DMS114 treated with DMSO at 0.1 percent for 48 hours (cell line): ENCODE data around the gene ZC3H12C.
"Not testable (repeated sequence)": the region's sequence is repeated elsewhere in the genome, so short reads cannot be mapped to it uniquely, and the experiment has no call there.

ENCODE experiments used
- DNase-seq: peaks from one replicate; lab custom pipeline; 2025; ENCODE audit not compliant: unreplicated experiment; lab: John Stamatoyannopoulos, UW

The ZC3H12C gene

GRCh38 chr11:110176366-110177085 lies 83.3 kb downstream of the ZC3H12C start:
- no peak for DNase-seq

DNA sequence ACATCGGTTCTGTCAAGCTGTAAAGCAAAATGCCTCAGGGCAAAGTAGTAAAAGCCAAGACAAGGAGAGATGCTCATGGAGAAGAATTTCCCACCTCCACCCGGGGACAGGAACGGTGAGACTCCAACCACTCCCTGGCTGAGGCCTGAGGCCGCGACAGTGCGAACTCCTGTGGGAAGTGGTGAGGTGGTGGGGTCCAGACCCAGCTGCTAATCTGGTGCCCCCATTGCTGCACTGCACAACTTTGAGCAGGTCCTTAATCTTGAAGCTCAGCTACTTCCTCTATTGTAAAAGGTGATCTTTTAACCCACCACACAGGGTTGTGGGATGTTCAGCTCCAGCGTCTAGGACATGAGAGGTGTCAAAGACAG lies 83.9 kb downstream of the ZC3H12C start:
- DNase-seq: no peak

- DNase-seq: no peak
Measured at GRCh38 chr11:110179064-110179463, 85.9 kb downstream of the ZC3H12C start.

DNA sequence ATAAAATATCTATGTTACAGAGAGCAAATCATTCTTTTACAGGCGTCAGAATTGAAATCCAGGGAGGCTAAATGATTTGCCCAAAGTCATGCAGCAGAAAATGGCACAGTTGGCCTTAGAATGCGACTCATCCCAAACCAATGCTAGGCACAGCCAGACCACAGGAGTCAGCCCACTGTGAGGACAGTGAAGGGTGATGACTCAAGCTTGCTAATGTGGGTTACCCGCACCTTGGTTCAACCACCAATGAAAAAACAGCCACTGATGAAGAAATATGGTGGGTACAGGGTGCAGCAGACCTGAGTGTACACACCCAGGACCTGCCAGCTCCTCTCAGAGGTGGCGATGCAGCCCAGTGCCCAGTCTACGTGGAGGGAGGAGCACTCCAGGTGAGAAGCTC lies 89.7 kb downstream of the ZC3H12C start:
- DNase-seq: no peak

- no peak for DNase-seq
Measured at GRCh38 chr11:110184456-110184855, 91.3 kb downstream of the ZC3H12C start.

- no peak for DNase-seq
Measured at GRCh38 chr11:110185121-110185591, 92.0 kb downstream of the ZC3H12C start.

DNA sequence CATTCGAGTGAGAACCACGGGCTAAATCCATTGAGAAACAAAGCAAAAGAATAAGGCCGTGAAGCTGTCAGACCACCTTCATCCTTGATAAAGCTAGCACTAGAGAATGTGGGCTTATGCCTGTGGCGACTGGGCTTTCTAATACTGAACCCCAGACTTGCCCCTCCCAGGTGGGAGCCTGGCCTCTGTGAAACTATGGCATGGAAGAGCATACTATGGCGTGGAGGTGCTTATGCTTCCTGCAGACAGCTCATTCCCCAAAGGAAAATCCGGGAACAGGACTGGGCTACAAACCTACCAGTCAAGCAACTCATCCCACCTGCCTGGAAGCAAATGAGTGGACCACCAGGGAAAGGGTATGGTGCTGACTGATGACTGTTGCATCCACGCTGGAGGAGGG lies 92.4 kb downstream of the ZC3H12C start:
- no peak for DNase-seq

GRCh38 chr11:110186456-110186855 lies 93.3 kb downstream of the ZC3H12C start:
- no peak for DNase-seq

DNA sequence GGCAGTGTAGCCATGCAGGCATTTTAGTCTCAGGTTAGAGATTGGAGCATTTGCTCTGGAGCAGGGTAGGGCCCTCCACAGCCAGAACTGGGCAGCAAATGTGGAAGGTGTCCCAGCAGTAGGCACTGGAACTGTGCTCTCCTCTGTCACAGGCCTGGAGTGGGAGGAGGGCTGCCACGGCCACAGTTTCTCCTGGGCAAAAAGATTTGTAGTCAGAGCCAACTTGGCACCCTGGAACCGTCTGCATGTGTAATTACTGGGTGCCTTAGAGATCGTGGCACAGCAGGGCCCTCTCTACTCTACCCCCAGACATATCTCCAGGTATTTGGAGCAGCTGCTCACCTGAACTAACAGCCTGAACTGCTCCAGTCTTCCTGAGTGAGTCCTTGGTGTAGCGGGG lies 93.7 kb downstream of the ZC3H12C start:
- no peak for DNase-seq

DNA sequence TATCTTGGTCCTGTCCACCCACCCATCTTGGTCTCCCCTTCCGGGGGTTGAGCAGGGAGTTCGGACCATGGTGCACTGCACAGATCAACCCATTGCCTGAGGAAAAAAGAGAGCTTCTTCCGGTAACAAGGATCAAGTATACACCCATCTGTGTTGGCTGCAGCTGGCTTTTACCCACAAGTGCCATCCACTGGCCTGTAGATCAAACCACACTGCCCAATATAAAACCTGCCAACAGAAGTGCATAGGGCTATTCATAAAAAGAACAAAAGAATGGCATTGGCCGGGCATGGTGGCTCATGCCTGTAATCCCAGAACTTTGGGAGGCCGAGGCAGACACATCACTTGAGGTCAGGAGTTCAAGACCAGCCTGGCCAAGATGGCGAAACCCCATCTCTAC lies 94.5 kb downstream of the ZC3H12C start:
- DNase-seq: no peak

DNA sequence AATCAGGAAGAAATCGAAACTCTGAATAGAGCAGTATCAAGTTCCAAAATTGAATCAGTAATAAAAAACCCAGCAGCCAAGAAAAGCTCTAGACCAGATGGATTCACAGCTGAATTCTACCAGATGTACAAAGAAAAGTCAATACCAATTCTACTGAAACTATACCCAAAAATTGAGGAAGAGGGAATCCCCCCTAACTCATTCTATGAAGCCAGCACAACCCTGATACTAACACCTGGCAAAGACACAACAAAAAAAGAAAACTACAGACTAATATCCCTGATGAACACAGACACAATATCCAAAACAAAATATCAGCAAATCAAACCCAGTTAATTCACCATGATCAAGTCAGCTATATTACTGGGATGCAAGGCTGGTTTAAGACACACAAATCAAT lies 97.7 kb downstream of the ZC3H12C start:
- DNase-seq: no peak

DNA sequence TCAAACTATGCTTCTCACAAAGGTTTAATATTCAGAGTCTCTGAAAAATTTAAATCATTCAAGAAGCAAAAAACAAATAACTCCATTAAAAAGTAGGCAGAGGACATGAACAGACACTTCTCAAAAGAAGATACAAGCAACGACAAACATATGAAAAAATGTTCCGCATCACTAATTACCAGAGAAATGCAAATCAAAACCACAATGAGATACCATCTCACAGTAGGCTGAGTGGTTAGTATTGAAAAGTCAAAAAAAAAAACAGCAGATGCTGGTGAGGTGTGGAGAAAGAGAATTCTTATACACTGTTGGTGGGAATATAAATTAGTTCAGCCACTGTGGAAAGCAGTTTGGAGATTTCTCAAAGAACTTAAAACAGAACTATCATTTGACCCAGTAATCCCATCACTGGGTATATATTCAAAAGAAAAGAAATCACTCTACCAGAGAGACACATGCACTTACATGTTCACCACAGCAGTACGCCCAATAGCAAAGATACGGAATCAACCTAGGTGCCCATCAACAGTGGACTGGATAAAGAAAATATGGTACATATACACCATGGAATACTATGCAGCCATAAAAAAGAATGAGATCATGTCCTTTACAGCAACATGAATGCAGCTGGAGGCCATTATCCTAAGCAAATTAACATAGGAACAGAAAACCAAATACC lies 99.6 kb downstream of the ZC3H12C start:
- DNase-seq: not testable (repeated sequence)

DNA sequence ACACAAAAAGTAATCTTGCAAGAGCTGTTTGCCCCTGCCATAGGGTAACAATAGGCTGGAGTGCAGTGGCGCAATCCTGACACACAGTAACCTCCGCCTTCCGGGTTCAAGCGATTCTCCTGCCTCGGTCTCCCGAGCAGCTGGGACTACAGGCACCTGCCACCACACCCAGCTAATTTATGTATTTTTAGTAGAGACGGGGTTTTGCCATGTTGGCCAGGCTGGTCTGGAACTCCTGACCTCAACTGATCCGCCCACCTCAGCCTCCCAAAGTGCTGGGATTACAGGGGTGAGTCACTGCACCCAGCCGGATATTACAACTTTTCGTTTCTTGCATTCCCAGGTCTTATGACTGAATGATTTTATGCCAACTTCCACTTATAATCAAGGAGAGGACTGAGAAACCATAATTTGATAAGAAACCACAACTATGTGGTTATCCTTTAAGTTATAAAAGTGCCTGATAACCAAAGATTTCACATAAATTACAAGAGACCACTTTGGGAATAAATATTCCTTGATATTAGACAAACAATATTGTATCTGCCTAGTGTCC lies 101.1 kb downstream of the ZC3H12C start:
- not testable (repeated sequence) for DNase-seq

GRCh38 chr11:110196241-110196754 lies 103.1 kb downstream of the ZC3H12C start:
- DNase-seq: no peak

DNA sequence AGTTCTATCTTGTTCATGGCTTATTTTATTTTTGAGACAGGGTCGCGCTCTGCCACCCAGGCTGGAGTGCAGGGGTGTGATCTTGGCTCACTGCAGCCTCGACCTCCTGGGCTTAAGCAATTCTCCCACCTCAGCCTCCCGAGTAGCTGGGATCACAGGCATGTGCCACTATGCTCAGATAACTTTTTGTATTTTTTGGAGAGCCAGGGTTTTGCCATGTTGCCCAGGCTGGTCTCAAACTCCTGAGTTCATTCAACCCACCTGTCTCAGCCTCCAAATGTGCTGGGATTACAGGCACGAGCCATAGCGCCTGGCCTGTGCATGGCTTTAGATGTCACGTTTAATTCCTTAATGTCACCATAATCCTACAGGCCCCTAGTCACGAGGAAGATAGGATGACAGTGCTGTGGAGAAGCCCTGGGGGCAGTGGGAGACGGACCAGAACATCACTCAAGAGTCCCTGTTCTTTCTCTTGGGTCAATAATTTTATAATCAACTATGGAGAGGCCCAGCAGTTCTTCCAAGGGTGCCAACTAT lies 103.8 kb downstream of the ZC3H12C start:
- no peak for DNase-seq

- no peak for DNase-seq
Measured at GRCh38 chr11:110198031-110198729, 105.0 kb downstream of the ZC3H12C start.

DNA sequence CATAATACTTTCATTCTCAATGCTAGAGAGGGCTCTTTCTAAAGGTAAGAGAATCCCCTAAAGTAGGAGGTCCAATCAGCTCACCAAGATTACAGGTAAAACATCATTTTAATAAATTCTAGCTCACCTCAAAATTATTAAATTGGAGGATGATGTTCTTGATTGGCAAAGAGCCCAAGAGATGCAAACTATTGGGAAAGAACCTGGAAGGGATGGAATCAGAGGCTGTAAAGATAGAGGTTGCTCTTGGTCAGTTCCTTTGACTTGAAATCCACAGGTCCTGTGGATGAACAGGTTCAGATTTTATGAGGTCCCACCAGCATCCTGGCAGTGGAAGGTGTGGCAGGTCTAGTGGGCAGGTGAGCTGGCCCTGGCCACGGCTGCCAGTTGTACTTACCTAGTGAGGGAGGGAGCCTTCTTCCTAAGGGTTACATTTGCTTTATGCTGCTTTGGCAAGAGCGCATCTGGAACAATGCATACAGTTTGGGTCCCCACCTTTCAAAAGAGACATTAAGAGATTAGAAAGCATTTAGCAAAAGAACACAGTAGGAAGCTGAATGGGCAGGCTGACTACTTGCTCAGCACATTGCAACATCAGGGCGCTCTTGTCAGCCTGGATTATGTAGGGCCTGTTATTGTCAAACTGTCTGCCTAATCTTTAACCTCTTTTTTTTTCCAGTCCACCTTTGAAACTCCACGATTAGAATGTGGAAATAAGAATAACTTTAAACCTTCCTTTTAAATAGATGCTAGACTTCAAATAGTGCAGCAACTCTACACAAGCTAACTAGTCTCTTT lies 106.2 kb downstream of the ZC3H12C start:
- DNase-seq: no peak

DNA sequence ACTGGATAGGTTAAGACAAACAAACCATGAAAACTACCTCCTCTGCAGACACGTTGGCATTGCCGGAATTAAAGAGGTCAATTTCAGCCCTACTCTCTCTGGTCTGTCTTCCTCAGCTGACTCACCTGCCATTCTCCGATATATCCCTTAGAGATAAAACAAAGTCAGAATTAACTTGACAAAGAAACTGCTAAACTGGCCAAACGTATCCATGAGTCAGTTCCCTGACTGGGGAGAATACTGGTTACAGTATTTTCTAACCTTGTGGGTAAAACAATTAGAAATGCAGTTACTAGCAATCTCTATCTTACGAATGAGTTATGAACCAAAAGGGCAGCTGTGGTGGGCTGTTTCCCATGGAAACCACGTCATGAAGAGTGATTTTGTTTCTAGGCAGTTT lies 107.0 kb downstream of the ZC3H12C start:
- no peak for DNase-seq

GRCh38 chr11:110200836-110201235 lies 107.6 kb downstream of the ZC3H12C start:
- no peak for DNase-seq

DNA sequence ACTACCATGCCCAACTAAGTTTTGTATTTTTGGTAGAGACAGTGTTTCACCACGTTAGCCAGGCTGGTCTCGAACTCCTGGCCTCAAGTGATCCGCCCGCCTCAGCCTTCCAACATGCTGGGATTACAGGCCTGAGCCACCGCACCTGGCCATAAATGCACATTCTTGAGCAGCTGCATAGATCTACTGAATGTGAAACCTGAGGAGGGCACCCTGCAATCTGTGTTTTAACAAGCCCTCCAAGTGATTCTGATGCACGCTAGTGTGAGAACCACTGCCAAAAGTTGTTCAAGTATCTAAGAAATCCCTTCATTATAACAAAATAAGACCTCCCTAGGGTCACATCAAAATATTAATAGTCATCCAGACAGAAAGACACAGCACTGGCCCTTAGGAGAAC lies 113.9 kb downstream of the ZC3H12C start:
- no peak for DNase-seq
